GM20000 (cell line): ENCODE results near the gene CTTNBP2.

Source experiments
- DNase-seq: peaks from one replicate; pipeline ENCODE4 v3.0.0; 2012; ENCODE audit warnings: low spot score
- TF ChIP-seq, protein P1 (sequence below): IDR thresholded peaks from 2 replicates; pipeline ENCODE4 v1.5.1; 2012; ENCODE audit warnings: mild to moderate bottlenecking, control low read depth; ENCODE audit errors: extremely low read depth, missing control alignments

The CTTNBP2 gene

GRCh38 chr7:117825132-117825531 is 48.1 kb downstream of the CTTNBP2 start:
- TF ChIP-seq, protein P1, sequence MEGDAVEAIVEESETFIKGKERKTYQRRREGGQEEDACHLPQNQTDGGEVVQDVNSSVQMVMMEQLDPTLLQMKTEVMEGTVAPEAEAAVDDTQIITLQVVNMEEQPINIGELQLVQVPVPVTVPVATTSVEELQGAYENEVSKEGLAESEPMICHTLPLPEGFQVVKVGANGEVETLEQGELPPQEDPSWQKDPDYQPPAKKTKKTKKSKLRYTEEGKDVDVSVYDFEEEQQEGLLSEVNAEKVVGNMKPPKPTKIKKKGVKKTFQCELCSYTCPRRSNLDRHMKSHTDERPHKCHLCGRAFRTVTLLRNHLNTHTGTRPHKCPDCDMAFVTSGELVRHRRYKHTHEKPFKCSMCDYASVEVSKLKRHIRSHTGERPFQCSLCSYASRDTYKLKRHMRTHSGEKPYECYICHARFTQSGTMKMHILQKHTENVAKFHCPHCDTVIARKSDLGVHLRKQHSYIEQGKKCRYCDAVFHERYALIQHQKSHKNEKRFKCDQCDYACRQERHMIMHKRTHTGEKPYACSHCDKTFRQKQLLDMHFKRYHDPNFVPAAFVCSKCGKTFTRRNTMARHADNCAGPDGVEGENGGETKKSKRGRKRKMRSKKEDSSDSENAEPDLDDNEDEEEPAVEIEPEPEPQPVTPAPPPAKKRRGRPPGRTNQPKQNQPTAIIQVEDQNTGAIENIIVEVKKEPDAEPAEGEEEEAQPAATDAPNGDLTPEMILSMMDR: no peak
- no peak for DNase-seq

GRCh38 chr7:117824592-117824991 is 48.6 kb downstream of the CTTNBP2 start:
- no peak for DNase-seq
- TF ChIP-seq, protein P1: no peak

- TF ChIP-seq, protein P1: no peak
- DNase-seq: no peak
Measured at GRCh38 chr7:117819558-117819957, 53.7 kb downstream of the CTTNBP2 start.

GRCh38 chr7:117818232-117818631 is 55.0 kb downstream of the CTTNBP2 start:
- TF ChIP-seq, protein P1: no peak
- no peak for DNase-seq

DNA sequence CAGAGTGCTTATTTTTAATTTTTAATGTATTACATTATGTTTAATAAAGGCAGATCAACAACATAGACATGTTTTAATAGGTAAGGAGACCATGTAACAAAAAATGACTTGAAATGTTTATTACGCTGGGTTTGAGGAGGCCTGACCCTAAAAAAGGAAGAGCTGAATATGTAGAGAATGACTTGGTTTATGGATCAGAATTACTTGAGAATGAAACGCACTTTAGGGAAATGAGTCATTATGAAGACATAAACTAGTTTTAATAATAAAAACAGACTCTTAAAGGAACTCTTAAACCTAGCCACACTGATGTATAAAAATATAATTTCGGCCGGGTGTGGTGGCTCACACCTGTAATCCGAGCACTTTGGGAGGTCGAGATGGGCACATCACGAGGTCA is 56.5 kb downstream of the CTTNBP2 start:
- TF ChIP-seq, protein P1: no peak
- no peak for DNase-seq

- TF ChIP-seq, protein P1: no peak
- no peak for DNase-seq
Measured at GRCh38 chr7:117811696-117812095, 61.5 kb downstream of the CTTNBP2 start.

GRCh38 chr7:117810642-117811512 is 62.4 kb downstream of the CTTNBP2 start:
- TF ChIP-seq, protein P1: no peak
- no peak for DNase-seq
